GM23338 (cell line): Measurements from ENCODE around the gene GUCA2A. TPM values are rescaled to one million over a fixed set of nuclear protein-coding genes. Genes with fewer than 3 reads are reported as not detected.

ENCODE experiments used
- ATAC-seq: fragments of 200-7000 bp; cut with Tn5 transposase; 3 replicates; pipeline ENCODE4 v1.9.1; 2020
- DNase-seq: peaks from one replicate; pipeline ENCODE4 v3.0.0-alpha.2; 2015; ENCODE audit warnings: low spot score
- H2AFZ ChIP-seq: fragments of 200-600 bp; sonication (generic); 2 replicates; pipeline ENCODE4 v1.8.0; 2016; ENCODE audit warnings: antibody characterized with exemption, mild to moderate bottlenecking, moderate library complexity
- H3F3A ChIP-seq: fragments of 200-600 bp; sonication (generic); replicated peaks from 2 replicates; pipeline ENCODE4 v1.8.0; 2017; ENCODE audit warnings: antibody characterized with exemption, mixed run types, low read depth
- H3K27ac ChIP-seq: fragments of 200-600 bp; sonication (generic); 2 replicates; pipeline ENCODE4 v1.6.1; 2016; ENCODE audit warnings: low read depth
- H3K27me3 ChIP-seq: fragments of 200-600 bp; sonication (generic); 2 replicates; pipeline ENCODE4 v1.8.0; 2016; ENCODE audit warnings: mild to moderate bottlenecking, mixed run types, moderate library complexity; ENCODE audit not compliant: insufficient read depth
- H3K36me3 ChIP-seq: fragments of 200-600 bp; sonication (generic); 2 replicates; pipeline ENCODE4 v1.8.0; 2016; ENCODE audit warnings: mild to moderate bottlenecking; ENCODE audit not compliant: insufficient read depth
- H3K4me1 ChIP-seq: fragments of 200-600 bp; sonication (generic); 2 replicates; pipeline ENCODE4 v1.8.0; 2016; ENCODE audit warnings: mild to moderate bottlenecking, moderate library complexity; ENCODE audit not compliant: insufficient read depth
- H3K4me2 ChIP-seq: fragments of 200-600 bp; sonication (generic); 2 replicates; pipeline ENCODE4 v1.7.1; 2017; ENCODE audit warnings: mixed run types
- H3K4me3 ChIP-seq: fragments of 200-600 bp; sonication (generic); 2 replicates; pipeline ENCODE4 v1.6.1; 2016; ENCODE audit warnings: mixed run types
- H3K79me2 ChIP-seq: fragments of 200-600 bp; sonication (generic); replicated peaks from 2 replicates; pipeline ENCODE4 v1.8.0; 2017; ENCODE audit warnings: mild to moderate bottlenecking; ENCODE audit not compliant: insufficient read depth
- H3K9me2 ChIP-seq: fragments of 200-600 bp; sonication (generic); 2 replicates; pipeline ENCODE4 v1.8.0; 2017; ENCODE audit not compliant: insufficient read depth
- H4K20me1 ChIP-seq: fragments of 200-600 bp; sonication (generic); replicated peaks from 2 replicates; pipeline ENCODE4 v1.8.0; 2017; ENCODE audit warnings: mild to moderate bottlenecking; ENCODE audit not compliant: insufficient read depth
- H3K27ac Mint-ChIP-seq: 2 replicates; pipeline ENCODE4 v1.8.0; 2020; ENCODE audit warnings: inconsistent platforms, mild to moderate bottlenecking, moderate library complexity, mixed read lengths
- H3K27me3 Mint-ChIP-seq: 3 replicates; pipeline ENCODE4 v1.8.0; 2022; ENCODE audit warnings: low read depth, mild to moderate bottlenecking, moderate library complexity, mixed read lengths, inconsistent platforms; ENCODE audit not compliant: insufficient read depth, poor library complexity
- H3K36me3 Mint-ChIP-seq: 3 replicates; pipeline ENCODE4 v1.8.0; 2021; ENCODE audit warnings: low read depth, mild to moderate bottlenecking, inconsistent platforms, moderate library complexity, mixed read lengths
- H3K4me1 Mint-ChIP-seq: 3 replicates; pipeline ENCODE4 v1.8.0; 2020; ENCODE audit warnings: mild to moderate bottlenecking, inconsistent platforms, mixed read lengths
- H3K4me3 Mint-ChIP-seq: 3 replicates; pipeline ENCODE4 v1.8.0; 2021; ENCODE audit warnings: moderate library complexity, mild to moderate bottlenecking, inconsistent platforms, mixed read lengths
- H3K9me3 Mint-ChIP-seq: 3 replicates; pipeline ENCODE4 v1.8.0; 2020; ENCODE audit warnings: moderate library complexity, mild to moderate bottlenecking, inconsistent platforms, mixed read lengths
- CREB1 ChIP-seq: fragments of 250-450 bp; sonication (Bioruptor Pico); IDR thresholded peaks from 2 replicates; pipeline ENCODE4 v1.5.0; 2020; ENCODE audit warnings: low read depth, mild to moderate bottlenecking, moderate library complexity
- CTCF ChIP-seq, 2 experiments: fragments of 200-600 bp in 1 of 2; sonication (generic) in 1 of 2; conservative IDR thresholded peaks; 2 replicates each; pipeline versions ENCODE4 v1.5.1 to v1.6.1; 2016 to 2017; ENCODE audit warnings: antibody characterized with exemption in 2 of 2, low read depth in 2 of 2, mild to moderate bottlenecking in 2 of 2, moderate library complexity in 1 of 2
- EZH2 ChIP-seq: fragments of 200-600 bp; sonication (generic); IDR thresholded peaks from one replicate; pipeline ENCODE4 v1.8.0; 2017; ENCODE audit warnings: antibody characterized with exemption, mild to moderate bottlenecking, low read depth; ENCODE audit not compliant: unreplicated experiment
- EZH2phosphoT487 ChIP-seq: fragments of 200-600 bp; sonication (generic); IDR thresholded peaks from one replicate; pipeline ENCODE4 v1.8.1; 2018; ENCODE audit warnings: antibody characterized with exemption; ENCODE audit not compliant: unreplicated experiment
- JUNB ChIP-seq: IDR thresholded peaks from one replicate; pipeline ENCODE4 v1.6.1; 2016; ENCODE audit warnings: antibody characterized with exemption; ENCODE audit not compliant: unreplicated experiment
- NANOG ChIP-seq: IDR thresholded peaks from 2 replicates; pipeline ENCODE4 v1.6.1; 2016; ENCODE audit warnings: antibody characterized with exemption, borderline replicate concordance
- POLR2AphosphoS5 ChIP-seq: IDR thresholded peaks from 2 replicates; pipeline ENCODE4 v1.6.1; 2016; ENCODE audit warnings: antibody characterized with exemption, low read depth
- STAT1 ChIP-seq: IDR thresholded peaks from one replicate; pipeline ENCODE4 v1.6.1; 2016; ENCODE audit warnings: antibody characterized with exemption; ENCODE audit not compliant: unreplicated experiment
- ZNF114 ChIP-seq: fragments of 250-450 bp; sonication (Bioruptor Pico); IDR thresholded peaks from 2 replicates; pipeline ENCODE4 v1.5.0; 2020; ENCODE audit warnings: mild to moderate bottlenecking, moderate library complexity
- ZNF331 ChIP-seq: fragments of 250-450 bp; sonication (Bioruptor Pico); IDR thresholded peaks from 2 replicates; pipeline ENCODE4 v1.5.0; 2020; ENCODE audit warnings: low read depth, mild to moderate bottlenecking, moderate library complexity
- polyA plus RNA-seq: library from polyadenylated mRNA; unstranded; fragments of >200 nt; fragmentation: Nextera tagmentation; extraction: Ambion mirVana; gene quantifications from 2 replicates; pipeline ENCODE4 v1.2.1, GENCODE V29; 2016
- total RNA-seq: library from RNA; depleted of rRNA; stranded (reverse); fragments of >200 nt; shearing (Covaris generic); gene quantifications from 2 replicates; pipeline ENCODE4 v1.2.3, GENCODE V29; 2014
- TF ChIP-seq, protein P1 (sequence below): IDR thresholded peaks from one replicate; pipeline ENCODE4 v1.6.1; 2018; ENCODE audit warnings: antibody characterized with exemption; ENCODE audit not compliant: unreplicated experiment
- TF ChIP-seq, protein P2 (sequence below): IDR thresholded peaks from 2 replicates; pipeline ENCODE4 v1.6.1; 2016; ENCODE audit warnings: antibody characterized with exemption
- TF ChIP-seq, protein P3 (sequence below): fragments of 250-450 bp; sonication (Bioruptor Pico); IDR thresholded peaks from 2 replicates; pipeline ENCODE4 v1.5.0; 2020; ENCODE audit warnings: mild to moderate bottlenecking, moderate library complexity

The GUCA2A gene
- total and polyA plus RNA-seq, 2 experiments from 2014 or later = not detected

- Histone ChIP-seq H3K27me3 (no peaks in the 10 kb centered on the region), H3K9me2 (0 out of 2 replicates have a peak, but pooled peaks cover 3% of the 10 kb centered on the region), H3K27ac (no peak overlapping the region), H3K4me1 (no peaks in the 10 kb centered on the region), H3K36me3 (no peaks in the 10 kb centered on the region), H3K79me2 (no peaks in the 10 kb centered on the region), H4K20me1 (no peaks in the 10 kb centered on the region), H3K4me3 (no peak overlapping the region), H3K4me2 (no peak overlapping the region), H2AFZ (no peak overlapping the region), H3F3A (no peaks in the 10 kb centered on the region)
- no peaks in the 10 kb centered on the region for H3K27me3 Mint-ChIP-seq
- DNase-seq (no peak), ATAC-seq (no peak)
- H3K27ac Mint-ChIP-seq = no peak overlapping the region
- no peak for TF ChIP-seq NANOG
- TF ChIP-seq STAT1 = no peak
- no peak for TF ChIP-seq EZH2phosphoT487
- TF ChIP-seq, protein P1, sequence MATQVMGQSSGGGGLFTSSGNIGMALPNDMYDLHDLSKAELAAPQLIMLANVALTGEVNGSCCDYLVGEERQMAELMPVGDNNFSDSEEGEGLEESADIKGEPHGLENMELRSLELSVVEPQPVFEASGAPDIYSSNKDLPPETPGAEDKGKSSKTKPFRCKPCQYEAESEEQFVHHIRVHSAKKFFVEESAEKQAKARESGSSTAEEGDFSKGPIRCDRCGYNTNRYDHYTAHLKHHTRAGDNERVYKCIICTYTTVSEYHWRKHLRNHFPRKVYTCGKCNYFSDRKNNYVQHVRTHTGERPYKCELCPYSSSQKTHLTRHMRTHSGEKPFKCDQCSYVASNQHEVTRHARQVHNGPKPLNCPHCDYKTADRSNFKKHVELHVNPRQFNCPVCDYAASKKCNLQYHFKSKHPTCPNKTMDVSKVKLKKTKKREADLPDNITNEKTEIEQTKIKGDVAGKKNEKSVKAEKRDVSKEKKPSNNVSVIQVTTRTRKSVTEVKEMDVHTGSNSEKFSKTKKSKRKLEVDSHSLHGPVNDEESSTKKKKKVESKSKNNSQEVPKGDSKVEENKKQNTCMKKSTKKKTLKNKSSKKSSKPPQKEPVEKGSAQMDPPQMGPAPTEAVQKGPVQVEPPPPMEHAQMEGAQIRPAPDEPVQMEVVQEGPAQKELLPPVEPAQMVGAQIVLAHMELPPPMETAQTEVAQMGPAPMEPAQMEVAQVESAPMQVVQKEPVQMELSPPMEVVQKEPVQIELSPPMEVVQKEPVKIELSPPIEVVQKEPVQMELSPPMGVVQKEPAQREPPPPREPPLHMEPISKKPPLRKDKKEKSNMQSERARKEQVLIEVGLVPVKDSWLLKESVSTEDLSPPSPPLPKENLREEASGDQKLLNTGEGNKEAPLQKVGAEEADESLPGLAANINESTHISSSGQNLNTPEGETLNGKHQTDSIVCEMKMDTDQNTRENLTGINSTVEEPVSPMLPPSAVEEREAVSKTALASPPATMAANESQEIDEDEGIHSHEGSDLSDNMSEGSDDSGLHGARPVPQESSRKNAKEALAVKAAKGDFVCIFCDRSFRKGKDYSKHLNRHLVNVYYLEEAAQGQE = no peak
- no peak for TF ChIP-seq EZH2
- TF ChIP-seq POLR2AphosphoS5 = no peak
- TF ChIP-seq ZNF331 (CRISPR knock-in tag) = no peak
- TF ChIP-seq ZNF114 (CRISPR knock-in tag) = no peak
- TF ChIP-seq, protein P2, sequence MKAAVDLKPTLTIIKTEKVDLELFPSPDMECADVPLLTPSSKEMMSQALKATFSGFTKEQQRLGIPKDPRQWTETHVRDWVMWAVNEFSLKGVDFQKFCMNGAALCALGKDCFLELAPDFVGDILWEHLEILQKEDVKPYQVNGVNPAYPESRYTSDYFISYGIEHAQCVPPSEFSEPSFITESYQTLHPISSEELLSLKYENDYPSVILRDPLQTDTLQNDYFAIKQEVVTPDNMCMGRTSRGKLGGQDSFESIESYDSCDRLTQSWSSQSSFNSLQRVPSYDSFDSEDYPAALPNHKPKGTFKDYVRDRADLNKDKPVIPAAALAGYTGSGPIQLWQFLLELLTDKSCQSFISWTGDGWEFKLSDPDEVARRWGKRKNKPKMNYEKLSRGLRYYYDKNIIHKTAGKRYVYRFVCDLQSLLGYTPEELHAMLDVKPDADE = no peak
- TF ChIP-seq, protein P3, sequence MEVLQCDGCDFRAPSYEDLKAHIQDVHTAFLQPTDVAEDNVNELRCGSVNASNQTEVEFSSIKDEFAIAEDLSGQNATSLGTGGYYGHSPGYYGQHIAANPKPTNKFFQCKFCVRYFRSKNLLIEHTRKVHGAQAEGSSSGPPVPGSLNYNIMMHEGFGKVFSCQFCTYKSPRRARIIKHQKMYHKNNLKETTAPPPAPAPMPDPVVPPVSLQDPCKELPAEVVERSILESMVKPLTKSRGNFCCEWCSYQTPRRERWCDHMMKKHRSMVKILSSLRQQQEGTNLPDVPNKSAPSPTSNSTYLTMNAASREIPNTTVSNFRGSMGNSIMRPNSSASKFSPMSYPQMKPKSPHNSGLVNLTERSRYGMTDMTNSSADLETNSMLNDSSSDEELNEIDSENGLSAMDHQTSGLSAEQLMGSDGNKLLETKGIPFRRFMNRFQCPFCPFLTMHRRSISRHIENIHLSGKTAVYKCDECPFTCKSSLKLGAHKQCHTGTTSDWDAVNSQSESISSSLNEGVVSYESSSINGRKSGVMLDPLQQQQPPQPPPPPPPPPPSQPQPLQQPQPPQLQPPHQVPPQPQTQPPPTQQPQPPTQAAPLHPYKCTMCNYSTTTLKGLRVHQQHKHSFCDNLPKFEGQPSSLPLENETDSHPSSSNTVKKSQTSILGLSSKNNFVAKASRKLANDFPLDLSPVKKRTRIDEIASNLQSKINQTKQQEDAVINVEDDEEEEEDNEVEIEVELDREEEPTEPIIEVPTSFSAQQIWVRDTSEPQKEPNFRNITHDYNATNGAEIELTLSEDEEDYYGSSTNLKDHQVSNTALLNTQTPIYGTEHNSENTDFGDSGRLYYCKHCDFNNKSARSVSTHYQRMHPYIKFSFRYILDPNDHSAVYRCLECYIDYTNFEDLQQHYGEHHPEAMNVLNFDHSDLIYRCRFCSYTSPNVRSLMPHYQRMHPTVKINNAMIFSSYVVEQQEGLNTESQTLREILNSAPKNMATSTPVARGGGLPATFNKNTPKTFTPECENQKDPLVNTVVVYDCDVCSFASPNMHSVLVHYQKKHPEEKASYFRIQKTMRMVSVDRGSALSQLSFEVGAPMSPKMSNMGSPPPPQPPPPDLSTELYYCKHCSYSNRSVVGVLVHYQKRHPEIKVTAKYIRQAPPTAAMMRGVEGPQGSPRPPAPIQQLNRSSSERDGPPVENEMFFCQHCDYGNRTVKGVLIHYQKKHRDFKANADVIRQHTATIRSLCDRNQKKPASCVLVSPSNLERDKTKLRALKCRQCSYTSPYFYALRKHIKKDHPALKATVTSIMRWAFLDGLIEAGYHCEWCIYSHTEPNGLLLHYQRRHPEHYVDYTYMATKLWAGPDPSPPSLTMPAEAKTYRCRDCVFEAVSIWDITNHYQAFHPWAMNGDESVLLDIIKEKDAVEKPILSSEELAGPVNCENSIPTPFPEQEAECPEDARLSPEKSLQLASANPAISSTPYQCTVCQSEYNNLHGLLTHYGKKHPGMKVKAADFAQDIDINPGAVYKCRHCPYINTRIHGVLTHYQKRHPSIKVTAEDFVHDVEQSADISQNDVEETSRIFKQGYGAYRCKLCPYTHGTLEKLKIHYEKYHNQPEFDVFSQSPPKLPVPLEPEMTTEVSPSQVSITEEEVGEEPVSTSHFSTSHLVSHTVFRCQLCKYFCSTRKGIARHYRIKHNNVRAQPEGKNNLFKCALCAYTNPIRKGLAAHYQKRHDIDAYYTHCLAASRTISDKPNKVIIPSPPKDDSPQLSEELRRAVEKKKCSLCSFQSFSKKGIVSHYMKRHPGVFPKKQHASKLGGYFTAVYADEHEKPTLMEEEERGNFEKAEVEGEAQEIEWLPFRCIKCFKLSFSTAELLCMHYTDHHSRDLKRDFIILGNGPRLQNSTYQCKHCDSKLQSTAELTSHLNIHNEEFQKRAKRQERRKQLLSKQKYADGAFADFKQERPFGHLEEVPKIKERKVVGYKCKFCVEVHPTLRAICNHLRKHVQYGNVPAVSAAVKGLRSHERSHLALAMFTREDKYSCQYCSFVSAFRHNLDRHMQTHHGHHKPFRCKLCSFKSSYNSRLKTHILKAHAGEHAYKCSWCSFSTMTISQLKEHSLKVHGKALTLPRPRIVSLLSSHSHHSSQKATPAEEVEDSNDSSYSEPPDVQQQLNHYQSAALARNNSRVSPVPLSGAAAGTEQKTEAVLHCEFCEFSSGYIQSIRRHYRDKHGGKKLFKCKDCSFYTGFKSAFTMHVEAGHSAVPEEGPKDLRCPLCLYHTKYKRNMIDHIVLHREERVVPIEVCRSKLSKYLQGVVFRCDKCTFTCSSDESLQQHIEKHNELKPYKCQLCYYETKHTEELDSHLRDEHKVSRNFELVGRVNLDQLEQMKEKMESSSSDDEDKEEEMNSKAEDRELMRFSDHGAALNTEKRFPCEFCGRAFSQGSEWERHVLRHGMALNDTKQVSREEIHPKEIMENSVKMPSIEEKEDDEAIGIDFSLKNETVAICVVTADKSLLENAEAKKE (CRISPR knock-in tag) = no peak
- no peak for TF ChIP-seq CTCF (conservative IDR thresholded peaks at IDR 0.05; ENCODE audit: low read depth in 2 of 2)
- TF ChIP-seq JUNB = no peak
- no peak for TF ChIP-seq CREB1
- H3K36me3 Mint-ChIP-seq = no peaks in the 10 kb centered on the region
- no peaks in the 10 kb centered on the region for H3K4me1 Mint-ChIP-seq
- H3K4me3 Mint-ChIP-seq = no peak overlapping the region
- no peaks in the 10 kb centered on the region for H3K9me3 Mint-ChIP-seq
Observed at GRCh38 chr1:42133390-42133789, 31.2 kb downstream of the GUCA2A start.
